Endothelial cell of umbilical vein (primary cell): ENCODE results near the gene GRK6. TPM values are rescaled to one million over a fixed set of nuclear protein-coding genes. Genes with fewer than 3 reads are reported as not detected.
A peak's percentile ranks its signal among the peaks of the same experiment; 100 is the strongest.

Experiments
- BruUV-seq: library from RNA; stranded (reverse); fragments of 400-500 nt; replicated peaks from 2 replicates; lab custom pipeline; 2021; lab: Mats Ljungman, UMichigan
- CTCF ChIA-PET: fragments of 300-600, 350-600 bp; sonication (Branson Sonifier 250); formaldehyde crosslinking; loops from one replicate; lab custom pipeline; 2021; ENCODE audit warnings: antibody characterized with exemption, inconsistent platforms; lab: Charles Lee
- POLR2A ChIA-PET: fragments of 300-600, 350-600 bp; sonication (Branson Sonifier 250); formaldehyde crosslinking; loops from one replicate; lab custom pipeline; 2021; ENCODE audit warnings: antibody characterized with exemption, inconsistent platforms; lab: Charles Lee
- DNase-seq: peaks from one replicate; pipeline ENCODE4 v3.0.0-alpha.2; 2011; ENCODE audit warnings: low read depth, low spot score
- FAIRE-seq: peaks from 2 replicates; lab custom pipeline; 2011; peaks lifted over from hg19 to GRCh38; lab: Jason Lieb, UNC
- H2AFZ ChIP-seq: 2 replicates; pipeline ENCODE4 v1.6.0; 2012; ENCODE audit warnings: low read depth, low read length, control low read depth, inconsistent platforms
- H3K27ac ChIP-seq: 2 replicates; pipeline ENCODE4 v1.5.1; 2011; ENCODE audit warnings: low read depth, mild to moderate bottlenecking, control low read depth, low read length, moderate library complexity; ENCODE audit not compliant: insufficient read depth
- H3K27me3 ChIP-seq, 2 experiments: 2 replicates each; pipeline versions ENCODE4 v1.6.0 to v1.6.1; 2011; ENCODE audit warnings: low read length in 2 of 2, mixed read lengths in 1 of 2; ENCODE audit not compliant: control insufficient read depth in 2 of 2, insufficient read depth in 2 of 2
- H3K36me3 ChIP-seq, 2 experiments: 2 replicates in 1 of 2; 3 replicates in 1 of 2; pipeline ENCODE4 v1.5.1; 2011; ENCODE audit warnings: low read length in 2 of 2, mild to moderate bottlenecking in 1 of 2, moderate library complexity in 1 of 2; ENCODE audit not compliant: control insufficient read depth in 2 of 2, insufficient read depth in 2 of 2; ENCODE audit errors: extremely low read depth in 1 of 2
- H3K4me1 ChIP-seq: 3 replicates; pipeline ENCODE4 v1.5.1; 2011; ENCODE audit warnings: mild to moderate bottlenecking, low read length; ENCODE audit not compliant: control insufficient read depth, insufficient read depth; ENCODE audit errors: extremely low read depth
- H3K4me2 ChIP-seq: 2 replicates; pipeline ENCODE4 v1.6.1; 2011; ENCODE audit warnings: low read length, control low read depth, mixed read lengths; ENCODE audit not compliant: insufficient read depth
- H3K4me3 ChIP-seq, 3 experiments: fragments of 200-600 bp in 1 of 3; sonication (generic), shearing (Covaris generic) in 1 of 3; replicated peaks in 1 of 3; 2 replicates each; pipeline ENCODE4 v1.5.1; 2011 to 2016; ENCODE audit warnings: control low read depth in 3 of 3, low read length in 3 of 3, mild to moderate bottlenecking in 2 of 3, inconsistent platforms in 1 of 3, low read depth in 1 of 3, moderate library complexity in 1 of 3; ENCODE audit not compliant: insufficient read depth in 1 of 3
- H3K79me2 ChIP-seq: 2 replicates; pipeline ENCODE4 v1.6.0; 2012; ENCODE audit warnings: low read length, inconsistent platforms; ENCODE audit not compliant: control insufficient read depth, insufficient read depth
- H3K9ac ChIP-seq: replicated peaks from 2 replicates; pipeline ENCODE3; 2011; ENCODE audit warnings: low read length, control low read depth; ENCODE audit not compliant: insufficient read depth; ENCODE audit errors: extremely low read depth
- H3K9me1 ChIP-seq: replicated peaks from 3 replicates; pipeline ENCODE4 v1.6.0; 2011; ENCODE audit warnings: mild to moderate bottlenecking, low read length; ENCODE audit not compliant: control insufficient read depth, insufficient read depth; ENCODE audit errors: extremely low read depth
- H3K9me3 ChIP-seq: replicated peaks from 2 replicates; pipeline ENCODE4 v1.5.1; 2012; ENCODE audit warnings: low read length, inconsistent platforms; ENCODE audit not compliant: control insufficient read depth, insufficient read depth
- H4K20me1 ChIP-seq: replicated peaks from 2 replicates; pipeline ENCODE3; 2011; ENCODE audit warnings: mild to moderate bottlenecking, low read length; ENCODE audit not compliant: control insufficient read depth, insufficient read depth; ENCODE audit errors: extremely low read depth
- CTCF ChIP-seq, 2 donors: IDR thresholded peaks; 1 replicate in 1 of 2; 2 replicates in 1 of 2; pipeline ENCODE4 v1.5.1; 2011; ENCODE audit warnings: low read length in 2 of 2, mild to moderate bottlenecking in 2 of 2, moderate library complexity in 2 of 2, control low read depth in 1 of 2, inconsistent platforms in 1 of 2, low read depth in 1 of 2; ENCODE audit not compliant: insufficient read depth in 1 of 2; ENCODE audit errors: extremely low read depth in 1 of 2
- EZH2 ChIP-seq: IDR thresholded peaks from 2 replicates; pipeline ENCODE4 v1.6.1; 2012; ENCODE audit warnings: borderline replicate concordance, low read depth, mild to moderate bottlenecking, moderate library complexity, low read length, inconsistent platforms; ENCODE audit not compliant: severe bottlenecking
- FOS ChIP-seq: IDR thresholded peaks from 2 replicates; pipeline ENCODE4 v1.6.1; 2011; ENCODE audit warnings: mild to moderate bottlenecking, low read length, moderate library complexity, borderline replicate concordance; ENCODE audit not compliant: insufficient read depth
- GATA2 ChIP-seq: IDR thresholded peaks from 2 replicates; pipeline ENCODE4 v1.7.0; 2011; ENCODE audit warnings: low read depth, mild to moderate bottlenecking, moderate library complexity, mixed read lengths, low read length; ENCODE audit not compliant: insufficient read length, insufficient read depth
- JUN ChIP-seq: IDR thresholded peaks from 2 replicates; pipeline ENCODE4 v1.6.1; 2011; ENCODE audit warnings: borderline replicate concordance, low read depth; ENCODE audit not compliant: insufficient read length, insufficient read depth
- MAX ChIP-seq: IDR thresholded peaks from 2 replicates; pipeline ENCODE4 v1.6.1; 2011; ENCODE audit not compliant: insufficient read depth, insufficient read length
- MYC ChIP-seq: IDR thresholded peaks from one replicate; pipeline ENCODE4 v1.6.1; 2011; ENCODE audit warnings: mild to moderate bottlenecking, low read depth, low read length
- POLR2A ChIP-seq: IDR thresholded peaks from 2 replicates; pipeline ENCODE4 v1.6.1; 2012; ENCODE audit warnings: low read depth, mild to moderate bottlenecking, control low read depth, low read length
- POLR2AphosphoS5 ChIP-seq: IDR thresholded peaks from 2 replicates; pipeline ENCODE4 v1.6.1; 2012; ENCODE audit warnings: low read depth, mild to moderate bottlenecking, control low read depth, low read length, moderate library complexity; ENCODE audit not compliant: insufficient read depth
- dilution Hi-C: fragments of 300-500 bp; cut with MboI; formaldehyde crosslinking; loops from one replicate; pipeline ENCODE4 v1.15.0; 2019; ENCODE audit warnings: low sequenced_read_pairs; ENCODE audit not compliant: extremely low pct_ligation_motif_present
- intact Hi-C: fragments of 100-400 bp; cut with micrococcal nuclease; formaldehyde crosslinking; loops from one replicate; pipeline ENCODE4 v1.10.0; 2022
- polyA plus RNA-seq, 4 experiments: library from polyadenylated mRNA; depleted of rRNA in 3 of 4; stranded (reverse) in 3 of 4; unstranded in 1 of 4; fragments of >200 nt; gene quantifications; 2 replicates each; pipeline versions ENCODE4 v1.2.1 to v1.2.3, GENCODE V29; 2011 to 2012; ENCODE audit warnings: missing spikeins in 1 of 4
- total RNA-seq: library from RNA; stranded (reverse); gene quantifications from 2 replicates; pipeline ENCODE4 v1.2.3, GENCODE V29; 2021

GRK6 gene
- total and polyA plus RNA-seq, 2 donors (not counting 3 experiments of a cell fraction or from before 2014, with no cell fraction given) = 28.9 to 36.4 TPM

GRCh38 chr5:177378884-177379883, 47.3 kb upstream of the GRK6 start:
- ChIA-PET CTCF (interaction anchor here (0.5 to 3.6 kb wide), 14 partner anchors 8 to 76 kb away, joined by 3 to 38 read pairs (median 4); no protein-coding TSS in a partner anchor), POLR2A (interaction anchor here (1.5 kb wide), 1 partner anchor 26 kb away, joined by 4 read pairs; no protein-coding TSS in a partner anchor)
- Histone ChIP-seq H3K36me3 (no peaks in the 10 kb centered on the region), H3K4me2 (no peak overlapping the region), H3K9me3 (no peaks in the 10 kb centered on the region), H3K79me2 (no peaks in the 10 kb centered on the region), H3K9ac (no peak overlapping the region), H4K20me1 (no peaks in the 10 kb centered on the region), H3K4me1 (no peaks in the 10 kb centered on the region), H3K27me3 (peaks cover 0 to 4% of the 10 kb centered on the region in 2 experiments), H3K27ac (no peak overlapping the region), H3K9me1 (no peaks in the 10 kb centered on the region), H2AFZ (no peak overlapping the region), H3K4me3 (no peak overlapping the region)
- DNase-seq (no peak), FAIRE-seq (no peak)
- TF ChIP-seq CTCF (IDR thresholded peaks at IDR 0.05; ENCODE audit: extremely low read depth in 1 of 2, insufficient read depth in 1 of 2, low read depth in 1 of 2, low read length in 2 of 2) = no peak
- TF ChIP-seq FOS = peak; percentile 18
- intact Hi-C loops = no loop called here
- no TSS peak for BruUV-seq
- dilution Hi-C loops = no loop called here

- Histone ChIP-seq H3K9me3 (no peaks in the 10 kb centered on the region), H4K20me1 (no peaks in the 10 kb centered on the region), H3K9ac (no peak overlapping the region), H3K27me3 (peaks cover 0 to 4% of the 10 kb centered on the region in 2 experiments), H3K27ac (no peak overlapping the region), H3K79me2 (no peaks in the 10 kb centered on the region), H3K36me3 (no peaks in the 10 kb centered on the region), H3K4me2 (no peak overlapping the region), H3K4me1 (no peaks in the 10 kb centered on the region), H2AFZ (no peak overlapping the region), H3K9me1 (no peaks in the 10 kb centered on the region), H3K4me3 (no peak overlapping the region)
- dilution Hi-C loops = no loop called here
- POLR2A ChIA-PET = no interaction called here
- TF ChIP-seq JUN (no peak), GATA2 (no peak), MYC (no peak), FOS (no peak), MAX (no peak), POLR2A (no peak), CTCF (IDR thresholded peaks at IDR 0.05; ENCODE audit: extremely low read depth in 1 of 2, insufficient read depth in 1 of 2, low read depth in 1 of 2, low read length in 2 of 2) (no peak), EZH2 (no peak), POLR2AphosphoS5 (no peak)
- intact Hi-C loops = loop anchor here (1.0 kb wide), 1 partner anchor 10 kb away; no protein-coding TSS in a partner anchor
- no TSS peak for BruUV-seq
- DNase-seq (no peak), FAIRE-seq (no peak)
- CTCF ChIA-PET = no interaction called here
Observed at GRCh38 chr5:177380805-177381126, 45.7 kb upstream of the GRK6 start.
